Measurements from ENCODE around the gene TMOD3.

TMOD3 gene

GRCh38 chr15:51814606-51815005 lies 14.8 kb upstream of the TMOD3 start (continued):
- TF ChIP-seq ZNF132 (tag by site-specific recombination; IDR thresholded peaks at IDR 0.05; ENCODE audit: borderline replicate concordance) (no peak), ZNF26 (tag by site-specific recombination; IDR thresholded peaks at IDR 0.05) (no peak), MZF1 (tag by site-specific recombination; IDR thresholded peaks at IDR 0.05; ENCODE audit: borderline replicate concordance) (no peak), ZNF23 (tag by site-specific recombination; IDR thresholded peaks at IDR 0.05; ENCODE audit: borderline replicate concordance) (no peak), ZFP3 (tag by site-specific recombination; IDR thresholded peaks at IDR 0.05; ENCODE audit: low read depth) (no peak), ZNF785 (tag by site-specific recombination; IDR thresholded peaks at IDR 0.05) (no peak), ZNF366 (tag by site-specific recombination; conservative IDR thresholded peaks at IDR 0.05) (no peak)

GRCh38 chr15:51816611-51817010 lies 12.8 kb upstream of the TMOD3 start:
- no peaks in the 10 kb centered on the region for H3K36me3 ChIP-seq (ENCODE audit: control insufficient read depth in 2 of 2, insufficient read depth in 1 of 2, low read length in 2 of 2)
- TF ChIP-seq OVOL3 (tag by site-specific recombination; IDR thresholded peaks at IDR 0.05) (no peak), ZNF658 (tag by site-specific recombination; IDR thresholded peaks at IDR 0.05) (no peak), ZBTB7A (tag by site-specific recombination; IDR thresholded peaks at IDR 0.05; ENCODE audit: low read depth) (no peak), KLF10 (tag by site-specific recombination; IDR thresholded peaks at IDR 0.05) (no peak), ZNF324 (tag by site-specific recombination; IDR thresholded peaks at IDR 0.05) (no peak), ZNF140 (tag by site-specific recombination; IDR thresholded peaks at IDR 0.05) (no peak), ZSCAN4 (tag by site-specific recombination; IDR thresholded peaks at IDR 0.05) (no peak), ZNF362 (tag by site-specific recombination; IDR thresholded peaks at IDR 0.05) (no peak), ZBTB44 (tag by site-specific recombination; IDR thresholded peaks at IDR 0.05) (no peak), ZNF24 (tag by site-specific recombination; IDR thresholded peaks at IDR 0.05) (no peak)
- no peaks in the 10 kb centered on the region for H3K9me3 ChIP-seq (ENCODE audit: control insufficient read depth, insufficient read depth, low read depth, low read length)
- no peak overlapping the region for H3K4me3 ChIP-seq (ENCODE audit: low read depth, low read length)
- ChIA-PET CTCF (no interaction called here), POLR2A (no interaction called here)
- no peaks in the 10 kb centered on the region for H3K4me1 ChIP-seq (ENCODE audit: control insufficient read depth, insufficient read depth, low read length)
- H3K27ac ChIP-seq (ENCODE audit: extremely low read depth, low read depth, low read length), result no peak overlapping the region

GRCh38 chr15:51818150-51818549 lies 11.3 kb upstream of the TMOD3 start:
- H3K4me1 ChIP-seq (ENCODE audit: control insufficient read depth, insufficient read depth, low read length), result no peaks in the 10 kb centered on the region
- TF ChIP-seq ZBTB49 (tag by site-specific recombination; IDR thresholded peaks at IDR 0.05; ENCODE audit: low read depth) (no peak), ZNF704 (tag by site-specific recombination; IDR thresholded peaks at IDR 0.05) (no peak), ZNF362 (tag by site-specific recombination; IDR thresholded peaks at IDR 0.05) (no peak), GLIS2 (tag by site-specific recombination; IDR thresholded peaks at IDR 0.05) (no peak), SP2 (tag by site-specific recombination; IDR thresholded peaks at IDR 0.05) (no peak), ZNF121 (tag by site-specific recombination; IDR thresholded peaks at IDR 0.05) (no peak), ZBTB8A (tag by site-specific recombination; IDR thresholded peaks at IDR 0.05) (no peak), ZNF76 (tag by site-specific recombination; IDR thresholded peaks at IDR 0.05; ENCODE audit: borderline replicate concordance, low read depth) (no peak), ZNF747 (tag by site-specific recombination; IDR thresholded peaks at IDR 0.05) (no peak)
- ChIA-PET POLR2A (no interaction called here), CTCF (interaction anchor here (0.6 kb wide), 1 partner anchor 88 kb away, joined by 3 read pairs; no protein-coding TSS in a partner anchor)
- H3K9me3 ChIP-seq (ENCODE audit: control insufficient read depth, insufficient read depth, low read depth, low read length), result no peaks in the 10 kb centered on the region
- H3K27ac ChIP-seq (ENCODE audit: extremely low read depth, low read depth, low read length), result no peak overlapping the region
- no peaks in the 10 kb centered on the region for H3K36me3 ChIP-seq (ENCODE audit: control insufficient read depth in 2 of 2, insufficient read depth in 1 of 2, low read length in 2 of 2)
- H3K4me3 ChIP-seq (ENCODE audit: low read depth, low read length), result no peak overlapping the region

Measured in HEK293 (cell line).